ENCODE results near the gene FA2H.
"Not testable (repeated sequence)": the region's sequence is repeated elsewhere in the genome, so short reads cannot be mapped to it uniquely, and the experiment has no call there.

Gene FA2H

DNA sequence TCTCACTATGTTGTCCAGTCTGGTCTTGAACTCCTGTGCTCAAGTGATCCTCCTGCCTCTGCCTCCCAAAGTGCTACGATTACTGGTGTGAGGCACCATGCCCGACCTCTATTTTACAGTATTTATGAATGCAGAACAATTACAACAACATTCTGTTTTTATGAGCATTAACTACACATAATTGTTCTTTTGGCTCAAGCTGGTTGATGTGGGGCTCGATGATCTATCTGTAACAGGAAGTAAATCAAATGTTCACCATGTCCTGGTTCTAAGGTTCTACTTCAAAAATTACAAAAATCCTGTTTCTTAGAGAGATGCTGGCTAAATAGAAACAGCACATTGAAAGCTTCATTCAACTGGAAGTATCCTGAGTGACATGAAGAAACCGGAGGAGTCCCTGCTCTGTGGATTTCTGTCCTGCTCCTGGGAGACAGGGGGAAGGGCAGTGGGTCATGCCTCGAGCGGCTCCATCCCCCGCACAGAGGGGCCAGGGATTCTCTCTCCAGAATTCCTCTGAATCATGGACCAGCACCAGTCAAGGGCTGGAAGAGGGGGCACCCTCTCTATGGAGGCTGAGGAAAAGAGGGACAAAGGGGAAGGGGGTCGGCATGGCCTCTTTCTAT, 31.5 kb downstream of the FA2H start:
- no peak for DNase-seq

DNA sequence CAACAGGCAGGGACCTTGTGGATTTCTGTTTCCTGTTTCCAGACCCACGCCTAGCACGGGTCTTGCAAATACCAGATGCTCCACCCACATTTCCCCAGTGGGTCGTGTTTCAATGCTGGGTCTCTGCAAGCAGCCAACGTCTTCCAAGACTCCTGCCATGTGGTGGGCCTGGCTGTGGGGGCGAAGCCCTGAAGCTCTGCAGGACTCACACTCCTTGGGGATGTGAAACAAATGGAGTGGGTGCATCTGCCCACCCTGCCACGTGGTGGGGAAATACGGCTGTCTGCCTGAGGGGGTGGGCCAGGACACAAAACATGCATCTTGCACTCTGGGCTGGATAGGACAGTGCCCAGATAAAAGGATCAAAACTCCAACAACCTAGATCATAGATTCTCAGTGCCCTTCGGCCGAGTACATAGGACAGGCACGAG, 32.6 kb downstream of the FA2H start:
- no peak for DNase-seq

DNA sequence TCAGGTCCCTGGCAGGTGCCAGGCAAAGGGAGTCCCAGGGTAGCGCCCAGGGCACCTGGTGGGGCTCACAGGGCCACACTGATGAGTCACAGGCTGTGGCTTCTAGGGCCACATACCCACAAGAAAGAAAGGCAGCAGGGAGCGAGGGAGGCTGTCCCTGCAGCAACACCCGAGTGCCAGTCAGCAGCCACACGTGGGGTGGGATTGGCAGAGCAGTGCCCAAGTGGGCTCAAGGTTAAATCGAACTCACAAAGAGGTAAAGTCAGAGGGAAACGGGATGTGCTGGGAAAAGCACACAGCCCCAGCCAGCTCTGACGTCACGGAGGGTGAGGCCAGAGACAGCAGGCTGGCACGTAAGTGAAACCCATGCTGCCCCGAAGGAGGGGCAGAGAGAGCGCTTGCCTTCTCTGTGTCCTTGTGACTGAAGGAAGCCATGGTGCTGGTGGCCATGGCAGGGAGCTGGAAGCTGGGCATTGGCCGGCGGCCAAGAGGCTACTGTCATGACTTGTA, 33.8 kb downstream of the FA2H start:
- DNase-seq = no peak

DNA sequence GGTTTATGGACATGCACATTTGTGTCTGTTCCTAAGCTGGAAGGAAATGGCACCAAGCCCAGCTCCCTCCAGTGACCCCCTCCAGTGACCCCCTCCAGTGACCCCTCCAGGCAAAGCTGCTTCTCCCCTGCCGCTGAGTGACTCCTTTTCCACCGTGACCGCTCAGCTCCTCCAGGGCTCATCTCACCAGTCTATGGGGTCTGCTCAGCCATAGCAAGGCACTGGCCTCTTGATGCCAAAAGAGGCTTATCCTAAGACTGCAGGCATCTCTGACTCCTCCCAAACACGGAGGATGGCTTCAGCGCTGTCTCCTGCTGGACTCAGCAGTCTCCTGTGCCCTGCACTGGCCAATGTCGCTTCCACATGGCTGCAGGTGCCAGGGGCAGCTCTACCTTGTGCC, 35.3 kb downstream of the FA2H start:
- DNase-seq = no peak

DNA sequence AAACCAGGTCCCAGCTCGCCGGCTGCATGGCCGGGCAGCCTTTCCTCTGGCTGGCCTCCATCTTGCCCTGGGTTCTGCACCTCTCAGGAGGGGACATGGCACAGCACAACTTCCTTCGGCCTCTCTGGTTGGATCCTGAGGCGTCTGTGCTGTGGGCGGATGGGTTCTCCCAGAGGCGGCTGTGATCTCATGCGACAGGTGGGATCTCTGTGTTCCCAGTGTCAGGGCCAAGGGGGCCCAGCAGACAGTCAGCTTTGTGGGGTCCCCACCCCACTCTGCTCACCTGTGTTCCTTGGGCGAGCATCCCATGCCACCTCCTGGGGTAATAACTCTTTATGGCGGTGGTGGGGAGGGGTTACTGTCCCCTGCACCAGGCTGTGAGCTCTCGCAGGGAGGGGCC, 35.8 kb downstream of the FA2H start:
- DNase-seq = no peak

DNA sequence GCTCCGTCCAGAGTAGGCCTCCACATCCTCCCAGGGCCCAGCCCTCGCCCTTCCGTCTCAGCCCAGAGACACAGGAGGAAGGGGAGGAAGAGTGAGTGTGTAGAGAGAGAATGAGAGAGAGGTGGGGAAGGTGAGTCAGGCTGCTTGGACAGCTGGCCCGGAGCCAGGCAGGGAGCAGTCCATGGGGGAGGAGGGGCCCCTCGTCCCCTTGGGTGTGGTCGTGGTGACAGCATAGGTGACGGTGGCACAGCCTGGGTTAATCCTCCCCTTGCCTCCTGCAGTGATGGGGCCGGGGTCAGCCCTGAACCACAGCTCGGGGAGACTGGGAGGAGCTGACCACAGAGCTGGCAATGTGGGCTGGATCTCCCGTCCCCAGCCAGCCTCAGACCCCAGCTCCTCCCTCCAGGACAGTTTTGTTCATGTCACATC, 36.5 kb downstream of the FA2H start:
- DNase-seq = no peak

DNA sequence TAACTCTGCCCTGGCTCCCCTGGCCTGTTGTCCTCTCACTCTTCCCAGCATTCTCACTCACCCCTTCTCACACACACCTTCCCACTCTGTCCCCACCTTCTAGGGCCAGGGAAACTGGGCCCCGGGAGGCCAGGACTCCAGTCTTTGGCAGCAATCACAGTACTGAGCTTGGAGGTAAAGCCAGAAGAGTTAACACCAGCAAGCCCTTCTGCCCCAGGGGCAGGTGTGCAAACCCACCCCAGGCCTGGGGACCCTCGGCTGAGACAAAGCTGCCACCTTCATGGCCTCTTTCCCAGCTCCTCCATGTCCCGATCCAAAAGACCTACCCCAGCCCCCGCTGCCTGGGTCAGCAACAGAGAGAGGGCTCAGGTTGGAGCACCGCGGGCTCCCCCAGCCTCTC, 37.1 kb downstream of the FA2H start:
- DNase-seq = no peak

DNA sequence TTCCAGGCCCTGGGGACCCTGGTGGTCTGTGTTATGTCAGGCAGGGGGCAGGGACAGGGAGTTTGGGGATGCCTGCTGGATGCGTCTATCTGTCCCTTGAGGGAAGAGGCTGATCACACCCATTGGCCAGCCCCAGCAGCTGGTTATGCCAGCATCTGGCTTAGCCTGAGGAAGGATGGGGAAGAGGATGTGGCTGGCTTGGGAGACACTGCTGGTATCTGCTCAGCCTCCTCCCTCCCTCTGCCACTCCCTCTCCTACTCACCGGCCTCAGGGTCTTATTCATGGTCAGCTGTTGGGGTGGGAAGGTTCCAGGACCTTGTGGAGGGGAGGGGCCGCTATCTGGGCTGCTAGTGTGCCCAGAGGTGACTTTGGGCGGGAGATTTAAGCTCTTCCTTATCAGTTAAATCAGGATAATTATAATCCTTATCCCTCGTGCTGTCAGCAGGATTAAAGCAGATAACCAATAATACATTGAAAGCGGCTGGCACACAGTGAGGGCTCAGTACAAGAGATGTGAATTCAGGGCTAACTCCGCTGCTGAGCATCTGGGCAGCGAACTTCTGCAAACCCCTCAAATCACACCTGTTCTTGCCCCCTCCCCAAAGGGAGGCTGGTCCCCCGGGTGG, 38.0 kb downstream of the FA2H start:
- no peak for DNase-seq

DNA sequence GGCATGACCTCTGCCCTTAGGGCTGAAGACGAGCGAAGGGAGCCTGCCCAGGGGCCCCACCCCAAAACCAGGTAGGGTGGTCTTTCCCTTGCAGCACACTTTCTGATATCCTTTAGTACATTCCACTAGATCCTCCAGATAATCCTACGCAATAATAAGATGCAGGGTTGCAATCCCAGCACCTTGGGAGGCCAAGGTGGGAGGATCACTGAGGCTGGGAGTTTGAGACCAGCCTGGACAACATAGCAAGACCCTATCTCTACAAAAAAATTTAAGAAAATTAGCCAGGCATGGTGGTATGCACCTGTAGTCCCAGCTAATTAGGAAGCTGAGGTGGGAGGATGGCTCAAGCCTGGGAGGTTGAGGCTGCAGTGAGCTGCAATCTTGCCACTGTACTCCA, 39.1 kb downstream of the FA2H start:
- DNase-seq = no peak

DNA sequence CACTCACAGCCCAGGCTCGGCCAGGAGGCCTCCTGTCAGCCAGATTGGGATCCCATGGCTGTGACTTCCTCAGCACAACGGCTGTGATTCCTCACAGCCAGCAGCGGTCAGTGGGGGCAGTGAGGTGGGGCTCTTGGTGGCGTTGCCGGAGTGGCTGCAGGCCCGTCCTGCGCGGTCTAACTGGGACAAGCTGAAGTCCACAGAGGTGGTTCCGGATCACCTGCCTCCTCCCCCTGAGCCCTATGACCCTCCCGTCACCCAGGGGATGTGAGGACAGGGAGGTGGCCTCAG, 39.5 kb downstream of the FA2H start:
- DNase-seq = no peak

DNA sequence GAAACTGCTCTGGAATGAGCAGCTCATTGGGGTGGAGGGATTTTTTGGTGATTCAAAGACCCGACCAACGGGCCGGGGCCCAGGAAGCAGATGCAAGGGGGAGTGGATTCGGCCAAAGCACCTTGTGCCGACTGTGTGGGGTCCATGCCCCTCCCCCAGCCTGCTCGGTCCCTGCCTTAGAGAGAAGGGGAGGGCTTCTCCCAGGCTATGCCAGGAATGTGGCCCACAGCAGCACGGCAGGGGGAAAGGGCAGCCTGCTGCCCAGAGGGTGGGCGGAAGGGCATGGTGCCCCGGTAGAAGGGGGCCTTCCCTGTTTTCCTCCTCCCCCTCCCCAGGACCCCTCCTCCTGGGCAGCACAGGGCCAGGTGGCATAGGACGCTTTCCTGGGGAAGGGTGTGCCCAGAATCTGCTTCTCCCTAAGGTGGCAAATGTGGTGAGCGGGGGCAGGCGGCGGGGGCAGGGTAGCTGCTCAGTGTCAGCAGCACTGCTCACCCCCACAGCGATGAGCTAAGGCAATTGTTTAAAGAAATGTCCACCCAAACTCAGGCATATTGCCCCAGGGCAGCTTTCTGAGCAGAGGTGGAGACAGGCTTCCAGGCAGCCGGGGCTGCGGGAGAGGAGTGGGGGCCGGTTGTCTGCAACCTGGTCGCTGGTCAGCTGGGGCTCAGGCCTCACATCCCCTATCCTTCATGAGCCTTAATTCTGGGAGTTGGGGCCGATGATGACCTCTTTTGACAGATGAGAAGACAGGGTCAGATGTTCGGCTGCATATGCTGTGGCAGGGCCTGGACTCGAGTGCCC, 40.1 kb downstream of the FA2H start:
- no peak for DNase-seq

DNA sequence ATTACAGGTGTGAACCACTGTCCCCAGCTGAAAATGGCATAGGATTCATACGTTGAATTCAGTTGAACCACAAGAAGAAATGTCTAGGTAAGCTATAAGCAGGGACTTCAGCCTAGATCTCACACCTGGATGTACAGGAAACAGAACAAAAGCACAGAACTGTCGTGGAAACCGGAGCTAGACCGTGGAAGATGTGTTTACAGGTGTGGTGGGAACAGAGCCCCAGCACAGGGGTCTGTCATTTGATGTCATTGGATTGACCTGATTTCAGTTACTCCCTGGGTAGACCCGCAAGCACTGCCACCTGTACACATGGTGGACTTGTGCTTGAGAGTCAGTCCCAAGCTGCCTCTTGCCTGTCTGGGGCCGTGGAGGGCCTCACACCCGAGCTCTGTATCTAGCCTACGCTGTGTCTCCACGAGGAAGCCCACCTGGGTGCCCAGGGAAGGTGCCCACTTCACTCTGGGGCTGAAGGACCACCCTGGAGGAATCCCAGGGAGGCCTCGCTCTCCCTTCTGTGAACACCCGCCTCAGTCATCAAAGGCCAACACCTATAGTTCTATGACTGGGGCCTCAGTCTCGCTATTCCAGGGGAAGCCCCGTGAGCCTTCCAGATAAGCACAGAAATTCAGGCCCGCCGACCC, 41.8 kb downstream of the FA2H start:
- DNase-seq = no peak

DNA sequence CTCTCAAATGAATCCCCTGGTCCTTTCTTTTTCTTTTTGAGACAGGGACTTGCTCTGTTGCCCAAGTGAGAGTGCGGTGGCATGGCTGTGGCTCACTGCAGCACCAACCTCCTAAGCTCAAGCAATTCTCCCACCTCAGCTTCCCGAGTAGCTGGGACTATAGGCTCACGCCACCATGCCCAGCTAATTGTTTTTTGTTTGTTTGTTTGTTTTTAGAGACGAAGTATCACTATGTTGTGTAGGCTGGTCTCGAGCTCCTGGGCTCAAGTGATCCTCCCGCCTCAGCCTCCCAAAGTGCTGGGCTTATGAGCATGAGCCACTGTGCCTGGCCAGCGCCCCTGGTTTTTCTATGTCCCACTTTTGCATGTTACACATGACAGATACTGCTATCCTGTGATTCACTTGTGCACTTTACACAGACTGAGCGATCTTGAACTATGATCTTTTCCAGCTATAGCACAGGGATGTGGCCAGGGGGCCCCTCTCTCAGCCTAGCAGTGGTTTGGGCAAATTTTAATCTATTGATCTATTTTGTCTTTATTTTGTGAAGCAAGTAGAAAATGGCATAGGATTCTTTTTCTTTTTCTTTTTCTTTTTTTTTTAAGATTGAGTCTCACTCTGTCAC, 42.7 kb downstream of the FA2H start:
- no peak for DNase-seq

DNA sequence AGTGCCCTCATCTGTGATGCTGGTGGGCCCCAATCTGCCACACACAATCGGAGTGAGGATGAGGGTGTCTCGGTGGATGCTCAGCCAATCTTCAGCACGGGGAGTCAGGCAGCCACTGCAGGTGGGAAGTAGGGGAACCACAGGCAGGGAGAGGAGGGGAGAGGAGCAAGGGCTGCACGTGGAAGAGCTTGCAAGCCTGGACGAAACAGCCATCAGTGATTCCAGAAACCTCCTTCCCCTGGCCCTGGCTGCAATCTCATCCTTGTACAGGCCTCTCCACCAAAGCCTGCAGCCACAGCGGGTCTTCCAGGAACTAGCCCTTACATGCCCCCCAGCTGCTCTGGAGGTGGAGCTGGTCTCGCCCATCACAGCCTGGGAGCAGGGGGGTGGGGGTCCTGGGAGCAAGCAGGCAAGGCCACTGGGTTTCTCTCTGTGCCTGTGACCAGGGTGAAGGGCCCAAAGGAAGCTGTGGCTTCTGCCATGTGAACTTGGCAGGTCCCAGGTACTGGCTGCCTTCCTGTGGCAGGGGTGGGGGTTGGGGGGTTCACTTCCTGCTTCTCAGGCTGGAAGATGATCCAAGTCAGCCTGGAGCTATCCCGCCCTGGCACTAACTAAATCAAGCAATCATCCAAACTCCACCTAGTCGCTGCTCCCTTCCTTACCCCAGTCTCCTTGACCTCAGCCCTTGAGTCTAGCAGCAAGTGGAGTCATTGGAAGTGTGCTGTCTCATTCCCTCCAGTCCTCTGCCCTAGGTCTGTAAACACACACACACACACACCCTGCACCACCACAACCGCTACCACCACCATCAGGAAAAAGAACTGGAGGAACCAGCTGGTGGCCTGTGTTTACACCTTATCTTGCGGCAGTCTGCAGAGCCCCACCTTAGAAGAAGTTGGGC, 44.6 kb downstream of the FA2H start:
- DNase-seq = no peak

DNA sequence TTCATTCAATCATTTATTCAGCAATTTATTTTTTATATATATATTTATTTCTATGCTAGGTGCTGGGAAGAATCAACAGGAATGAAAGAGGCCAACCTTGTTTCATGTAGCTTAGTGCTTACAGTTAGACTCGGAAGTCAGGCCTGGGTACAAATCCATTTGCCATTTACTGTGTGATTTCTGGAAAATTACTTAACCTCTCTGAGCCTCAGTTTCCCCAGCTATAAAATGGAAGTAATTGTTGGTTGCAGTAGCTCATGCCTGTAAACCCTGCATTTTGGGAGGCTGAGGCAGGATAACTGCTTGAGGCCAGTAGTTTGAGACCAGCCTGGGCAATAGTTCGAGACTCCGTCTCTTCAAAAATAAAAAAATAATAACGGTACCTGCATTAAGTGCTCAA, 46.7 kb downstream of the FA2H start:
- DNase-seq = no peak

DNA sequence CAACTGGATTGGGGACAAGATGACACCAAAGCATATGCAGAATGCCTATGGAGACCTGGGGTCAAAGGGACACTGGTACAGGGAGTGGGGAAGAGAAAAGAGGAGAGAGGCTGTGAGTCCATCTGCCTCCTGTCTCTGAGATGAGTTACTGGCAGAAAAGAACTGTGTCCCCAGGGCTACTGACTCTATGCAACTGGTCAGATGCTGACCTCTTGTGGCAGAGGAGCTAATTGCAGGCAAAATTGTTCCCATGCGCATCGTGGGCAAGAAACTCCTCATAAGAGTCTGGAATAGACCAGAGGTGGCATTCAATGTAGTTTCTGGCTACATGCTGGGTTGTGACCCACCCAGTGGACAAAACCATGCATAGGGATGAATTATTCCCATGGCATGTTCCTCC, 47.9 kb downstream of the FA2H start:
- peak; percentile 10 for DNase-seq

DNA sequence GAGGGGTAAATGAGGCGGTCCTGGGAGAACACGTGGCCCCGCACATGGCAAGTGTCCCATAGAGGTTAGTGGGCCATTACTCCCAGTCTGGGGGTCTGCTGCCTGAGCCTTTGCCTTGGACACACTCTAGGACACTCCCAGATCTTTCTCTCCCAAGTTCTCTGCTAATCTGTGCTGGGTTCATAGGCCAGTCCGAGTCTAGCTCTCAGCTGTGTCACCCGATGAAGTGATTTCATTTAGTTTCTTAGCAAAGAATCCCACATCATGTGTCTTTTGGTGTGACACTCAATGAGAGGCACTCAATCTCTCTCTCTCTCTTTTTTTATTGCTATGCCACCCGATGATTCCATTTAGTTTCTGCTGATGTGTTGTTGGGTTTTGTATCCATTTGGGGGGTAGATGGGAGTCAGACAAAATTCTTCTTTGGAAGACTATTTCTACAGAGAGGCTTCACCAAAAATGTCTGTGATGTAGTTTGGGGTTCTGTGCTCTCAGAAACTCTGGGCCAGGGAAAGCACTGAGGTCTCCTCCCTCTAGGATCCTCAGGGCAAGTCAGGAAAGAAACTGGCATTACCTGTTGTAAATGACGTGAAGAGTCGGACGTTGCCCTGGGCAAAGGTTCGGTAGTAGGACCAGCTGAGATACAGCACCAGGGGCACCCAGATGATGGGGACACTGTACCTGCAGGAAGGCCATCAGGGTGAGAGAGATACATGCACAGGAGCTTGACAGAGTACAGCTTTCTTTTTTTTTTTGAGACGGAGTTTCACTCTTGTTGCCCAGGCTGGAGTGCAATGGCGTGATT, 48.8 kb downstream of the FA2H start:
- DNase-seq = no peak

DNA sequence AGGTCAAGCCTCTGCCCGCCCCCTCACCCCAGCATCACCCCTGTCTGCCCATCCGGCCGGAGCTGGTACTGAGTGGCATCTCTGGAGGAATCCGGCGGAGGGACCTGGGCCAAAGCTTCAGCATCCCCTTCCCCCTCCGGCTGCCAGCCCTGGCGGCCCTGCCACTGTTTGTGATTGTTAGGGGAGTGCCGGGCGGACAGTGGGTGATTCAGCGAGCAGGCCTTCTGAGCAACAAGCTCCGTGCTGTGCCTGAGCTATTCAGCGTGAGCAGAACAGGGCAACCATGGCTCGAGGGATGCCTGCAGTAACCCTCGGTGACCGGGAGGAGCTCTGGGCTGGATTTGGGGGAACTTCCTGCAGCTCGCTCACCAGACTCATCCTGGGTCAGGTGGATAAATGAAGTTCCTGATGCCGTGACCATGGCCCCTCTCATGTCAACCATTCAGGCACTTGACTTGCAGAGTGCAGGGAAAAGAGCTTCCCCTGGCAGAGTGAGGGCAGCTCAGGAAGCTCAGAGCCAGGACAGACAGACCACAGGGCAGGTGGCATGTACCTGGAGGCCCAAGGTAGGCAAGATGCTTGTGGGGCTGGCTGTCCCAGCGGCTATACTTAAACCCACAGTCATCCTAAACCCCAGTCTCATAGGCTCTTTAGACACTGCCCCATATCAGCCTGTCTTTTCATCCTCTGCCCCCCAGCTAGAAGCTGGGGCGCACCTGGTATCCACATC, 49.6 kb downstream of the FA2H start:
- DNase-seq = no peak

DNA sequence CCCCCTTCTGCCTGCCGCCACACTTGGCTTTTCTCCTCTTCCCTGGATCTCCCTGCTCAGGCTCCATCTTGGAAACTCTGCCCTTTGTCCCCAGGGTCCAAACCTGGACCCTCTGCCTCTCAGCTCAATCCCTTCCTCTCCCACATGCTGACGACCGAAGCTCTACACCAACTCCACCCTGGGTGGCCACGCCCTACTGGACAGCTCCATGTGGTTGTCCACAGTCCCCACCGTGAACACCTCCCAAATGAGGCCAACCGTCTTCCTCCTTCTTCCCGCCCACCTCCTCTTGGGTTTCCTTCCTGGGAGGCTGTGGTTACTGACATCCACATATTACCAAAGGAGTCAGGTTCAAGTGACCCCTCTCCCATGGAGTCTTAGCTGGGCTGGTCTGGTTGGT, 51.4 kb downstream of the FA2H start:
- no peak for DNase-seq

DNA sequence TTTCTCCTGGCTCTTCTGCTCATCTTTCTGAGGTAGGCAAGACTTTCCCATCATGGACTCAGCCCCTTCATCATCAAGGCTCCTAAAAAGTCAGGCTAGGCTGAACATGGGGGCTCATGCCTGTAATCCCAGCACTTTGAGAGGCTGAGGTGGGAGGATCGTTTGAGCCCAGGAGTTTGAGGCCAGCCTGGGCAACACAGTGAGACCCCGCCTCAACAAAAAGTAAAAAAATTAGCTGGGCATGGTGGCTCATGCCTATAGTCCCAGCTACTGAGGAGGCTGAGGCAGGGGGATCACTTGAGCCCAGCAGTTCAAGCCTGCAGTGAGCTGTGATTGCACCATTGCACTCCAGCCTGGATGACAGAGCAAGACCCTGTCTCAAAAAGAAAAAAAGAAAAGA, 52.5 kb downstream of the FA2H start:
- not testable (repeated sequence) for DNase-seq

DNA sequence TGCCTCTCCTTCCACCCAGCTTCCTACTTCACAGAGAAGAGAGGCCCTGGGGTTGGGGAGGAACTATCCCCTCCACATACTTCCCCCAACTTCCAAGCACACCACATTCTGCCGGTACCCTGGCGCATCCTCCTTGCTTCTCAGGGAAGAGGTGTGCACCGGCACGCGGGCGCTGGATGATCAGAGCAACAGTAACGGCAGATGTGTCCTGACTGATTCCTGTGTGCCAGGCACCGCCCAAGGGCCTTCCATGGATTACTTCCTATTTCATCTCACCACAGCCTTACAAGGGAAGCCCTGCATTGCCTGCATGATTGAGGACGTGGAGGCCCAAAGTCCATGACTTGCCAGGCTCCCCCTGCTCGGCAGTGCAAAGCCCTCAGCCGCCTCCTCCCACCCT, 52.9 kb downstream of the FA2H start:
- DNase-seq = no peak
